GM23248 (cell line): Measurements from ENCODE around the gene HOMEZ. TPM values are rescaled to one million over a fixed set of nuclear protein-coding genes. Genes with fewer than 3 reads are reported as not detected.

Experiments
- DNase-seq: peaks from one replicate; pipeline ENCODE4 v3.0.0-alpha.2; 2015
- H2AFZ ChIP-seq: fragments of 200-600 bp; sonication (generic); 2 replicates; pipeline ENCODE4 v1.6.1; 2016; ENCODE audit warnings: antibody characterized with exemption
- H3F3A ChIP-seq: fragments of 200-600 bp; sonication (generic); 2 replicates; pipeline ENCODE4 v1.6.1; 2016; ENCODE audit warnings: mild to moderate bottlenecking, antibody characterized with exemption, mixed run types; ENCODE audit not compliant: insufficient read depth
- H3K27ac ChIP-seq: fragments of 200-600 bp; sonication (generic); 2 replicates; pipeline ENCODE4 v1.5.1; 2016; ENCODE audit warnings: mild to moderate bottlenecking
- H3K27me3 ChIP-seq: fragments of 200-600 bp; sonication (generic); replicated peaks from 2 replicates; pipeline ENCODE4 v1.6.1; 2016; ENCODE audit warnings: mild to moderate bottlenecking; ENCODE audit not compliant: insufficient read depth
- H3K36me3 ChIP-seq: fragments of 200-600 bp; sonication (generic); 2 replicates; pipeline ENCODE4 v1.6.1; 2016; ENCODE audit warnings: low read depth, mild to moderate bottlenecking
- H3K4me1 ChIP-seq: fragments of 200-600 bp; sonication (generic); 2 replicates; pipeline ENCODE4 v1.6.1; 2016; ENCODE audit warnings: mild to moderate bottlenecking; ENCODE audit not compliant: insufficient read depth
- H3K4me2 ChIP-seq: fragments of 200-600 bp; sonication (generic); one replicate; pipeline ENCODE4 v1.6.1; 2016; ENCODE audit warnings: mild to moderate bottlenecking; ENCODE audit not compliant: unreplicated experiment
- H3K4me3 ChIP-seq: fragments of 200-600 bp; sonication (generic); 2 replicates; pipeline ENCODE4 v1.5.1; 2016; ENCODE audit warnings: mild to moderate bottlenecking
- H3K79me2 ChIP-seq: fragments of 200-600 bp; sonication (generic); 2 replicates; pipeline ENCODE4 v1.6.1; 2016; ENCODE audit warnings: mild to moderate bottlenecking; ENCODE audit not compliant: insufficient read depth
- H3K9ac ChIP-seq: fragments of 200-600 bp; sonication (generic); 2 replicates; pipeline ENCODE4 v1.6.1; 2016; ENCODE audit warnings: mild to moderate bottlenecking
- H3K9me2 ChIP-seq: fragments of 200-600 bp; sonication (generic); 2 replicates; pipeline ENCODE4 v1.6.1; 2016; ENCODE audit warnings: mixed run types, mild to moderate bottlenecking, moderate library complexity; ENCODE audit not compliant: insufficient read depth
- H3K9me3 ChIP-seq: fragments of 200-600 bp; sonication (generic); one replicate; pipeline ENCODE4 v1.6.1; 2017; ENCODE audit warnings: low read depth
- H4K20me1 ChIP-seq: fragments of 200-600 bp; sonication (generic); 2 replicates; pipeline ENCODE4 v1.6.0; 2016; ENCODE audit not compliant: insufficient read depth
- EZH2 ChIP-seq: fragments of 200-600 bp; sonication (generic); IDR thresholded peaks from 2 replicates; pipeline ENCODE4 v1.6.1; 2018; ENCODE audit warnings: antibody characterized with exemption, mild to moderate bottlenecking; ENCODE audit not compliant: insufficient read depth, poor library complexity, severe bottlenecking
- EZH2phosphoT487 ChIP-seq: fragments of 200-600 bp; sonication (generic); IDR thresholded peaks from 2 replicates; pipeline ENCODE4 v1.6.1; 2018; ENCODE audit warnings: antibody characterized with exemption, moderate library complexity, mild to moderate bottlenecking, low read depth; ENCODE audit not compliant: insufficient read depth
- WGBS, 2 experiments: methylation state at CpG; one replicate each; pipeline ENCODE4 v1.1.6; 2015 to 2017; ENCODE audit warnings: low lambda C conversion rate in 2 of 2, low coverage in 1 of 2; ENCODE audit errors: missing lambda C conversion rate in 2 of 2; 5-methylcytosine and 5-hydroxymethylcytosine counted together
- in situ Hi-C: fragments of 300-500 bp; cut with MboI; formaldehyde crosslinking; loops from 2 replicates; pipeline ENCODE4 v1.15.0; 2020
- polyA plus RNA-seq: library from polyadenylated mRNA; unstranded; fragments of >200 nt; fragmentation: Nextera tagmentation; extraction: Ambion mirVana; gene quantifications from 2 replicates; pipeline ENCODE4 v1.2.1, GENCODE V29; 2016
- total RNA-seq: library from RNA; depleted of rRNA; stranded (reverse); fragments of >200 nt; shearing (Covaris generic); gene quantifications from 2 replicates; pipeline ENCODE4 v1.2.3, GENCODE V29; 2014

Gene HOMEZ
- total and polyA plus RNA-seq, 2 experiments from 2014 or later, result 5.8 to 7.6 TPM

GRCh38 chr14:23297096-23297495 lies 11.2 kb upstream of the HOMEZ start:
- Histone ChIP-seq H3K9me2 (no peaks in the 10 kb centered on the region), H3K36me3 (no peaks in the 10 kb centered on the region), H3K27ac (no peak overlapping the region), H2AFZ (no peak overlapping the region), H4K20me1 (no peaks in the 10 kb centered on the region), H3K4me3 (no peak overlapping the region), H3K9ac (no peak overlapping the region), H3K4me2 (no peak overlapping the region), H3F3A (peaks cover 37% of the 10 kb centered on the region), H3K4me1 (peaks cover 32% of the 10 kb centered on the region), H3K79me2 (no peaks in the 10 kb centered on the region), H3K27me3 (no peaks in the 10 kb centered on the region), H3K9me3 (no peaks in the 10 kb centered on the region)
- TF ChIP-seq EZH2phosphoT487 (no peak), EZH2 (no peak)
- WGBS, 2 experiments, result 79 to 83% methylated on average over 7 of the region's 7 CpGs
- in situ Hi-C loops, result no loop called here
- DNase-seq, result no peak

- Histone ChIP-seq H3K9me2 (no peaks in the 10 kb centered on the region), H3K36me3 (no peaks in the 10 kb centered on the region), H3K9me3 (no peaks in the 10 kb centered on the region), H3K9ac (no peak overlapping the region), H3K79me2 (no peaks in the 10 kb centered on the region), H3K4me1 (peaks cover 32% of the 10 kb centered on the region), H2AFZ (no peak overlapping the region), H3K27ac (no peak overlapping the region), H3K4me3 (no peak overlapping the region), H4K20me1 (no peaks in the 10 kb centered on the region), H3K27me3 (no peaks in the 10 kb centered on the region), H3K4me2 (no peak overlapping the region), H3F3A (peaks cover 37% of the 10 kb centered on the region)
- DNase-seq, result no peak
- TF ChIP-seq EZH2 (no peak), EZH2phosphoT487 (no peak)
- in situ Hi-C loops, result no loop called here
- 90 to 96% methylated on average over 7 of the region's 7 CpGs for WGBS, 2 experiments
These were observed 10.3 kb upstream of the HOMEZ start for GRCh38 chr14:23296012-23296777.

GRCh38 chr14:23294734-23295561 lies 9.0 kb upstream of the HOMEZ start:
- no peaks in the 10 kb centered on the region for H3K36me3 ChIP-seq
- DNase-seq, result peak; percentile 82
- no peaks in the 10 kb centered on the region for H3K9me3 ChIP-seq
- peak overlapping the region; percentile 38; the same call in 1 of the 2 replicates for H3K4me3 ChIP-seq
- H3K4me1 ChIP-seq, result peaks cover 26% of the 10 kb centered on the region
- peak overlapping the region; percentile 60 for H3K4me2 ChIP-seq
- no peaks in the 10 kb centered on the region for H3K9me2 ChIP-seq
- peaks cover 26% of the 10 kb centered on the region for H3F3A ChIP-seq
- H2AFZ ChIP-seq, result peak overlapping the region; percentile 66
- in situ Hi-C loops, result no loop called here
- no peaks in the 10 kb centered on the region for H4K20me1 ChIP-seq
- TF ChIP-seq EZH2phosphoT487 (no peak), EZH2 (no peak)
- H3K9ac ChIP-seq, result peak overlapping the region; percentile 43; the same call in 1 of the 2 replicates
- 25 to 29% methylated on average over 24 of the region's 24 CpGs for WGBS, 2 experiments
- H3K27me3 ChIP-seq, result no peaks in the 10 kb centered on the region
- no peak overlapping the region for H3K27ac ChIP-seq
- no peaks in the 10 kb centered on the region for H3K79me2 ChIP-seq

GRCh38 chr14:23286902-23287479 lies 1.1 kb upstream of the HOMEZ start:
- 74% methylated on average over 6 of the region's 6 CpGs for WGBS, 2 experiments
- in situ Hi-C loops, result no loop called here
- TF ChIP-seq EZH2 (no peak), EZH2phosphoT487 (no peak)
- Histone ChIP-seq H3K4me2 (peak overlapping the region; percentile 87), H3K27me3 (no peaks in the 10 kb centered on the region), H2AFZ (peak overlapping the region; percentile 95), H3K9ac (peak overlapping the region; percentile 79), H3K4me1 (peaks cover 15% of the 10 kb centered on the region), H3K36me3 (no peaks in the 10 kb centered on the region), H3K9me3 (no peaks in the 10 kb centered on the region), H3K9me2 (no peaks in the 10 kb centered on the region), H4K20me1 (no peaks in the 10 kb centered on the region), H3F3A (peaks cover 7% of the 10 kb centered on the region), H3K4me3 (peak overlapping the region; percentile 88), H3K27ac (peak overlapping the region; percentile 84), H3K79me2 (peaks cover 23% of the 10 kb centered on the region)
- peak; percentile 41 for DNase-seq
